Erythroblast (primary cell): Measurements from ENCODE around the gene ASIC3.

Source experiments
- GATA1 ChIP-seq: IDR thresholded peaks from 2 replicates; pipeline ENCODE4 v1.6.1; 2011; ENCODE audit warnings: low read depth, mild to moderate bottlenecking, control low read depth, low read length, moderate library complexity
- POLR2A ChIP-seq: IDR thresholded peaks from 2 replicates; pipeline ENCODE4 v1.6.1; 2011; ENCODE audit warnings: mild to moderate bottlenecking, low read length

- no peak for TF ChIP-seq POLR2A
- TF ChIP-seq GATA1 = no peak
Measured at GRCh38 chr7:151007469-151007898, 40.8 kb upstream of the ASIC3 start.
